Activated CD4-positive, alpha-beta T cell treated with anti-CD3 and anti-CD28 coated beads, Interleukin-2, amount 10 ng/mL, durations not matched to agents 24 days and 14 days (primary cell): ENCODE results near the gene ANKFY1. TPM values are rescaled to one million over a fixed set of nuclear protein-coding genes. Genes with fewer than 3 reads are reported as not detected.
A peak's percentile ranks its signal among the peaks of the same experiment; 100 is the strongest.

Source experiments
- DNase-seq: peaks from one replicate; pipeline ENCODE4 v3.0.0; 2022
- H3K27ac Mint-ChIP-seq: one replicate; pipeline ENCODE4 v1.8.0; 2022; ENCODE audit warnings: mild to moderate bottlenecking, mixed read lengths
- H3K27me3 Mint-ChIP-seq: one replicate; pipeline ENCODE4 v1.8.0; 2022; ENCODE audit warnings: mixed read lengths
- H3K36me3 Mint-ChIP-seq: one replicate; pipeline ENCODE4 v1.8.0; 2022; ENCODE audit warnings: low read depth, mild to moderate bottlenecking, mixed read lengths
- H3K4me1 Mint-ChIP-seq: one replicate; pipeline ENCODE4 v1.8.0; 2021; ENCODE audit warnings: mixed read lengths
- H3K4me3 Mint-ChIP-seq: one replicate; pipeline ENCODE4 v1.8.0; 2022; ENCODE audit warnings: mild to moderate bottlenecking, moderate library complexity, mixed read lengths
- H3K9me3 Mint-ChIP-seq: one replicate; pipeline ENCODE4 v1.8.0; 2021; ENCODE audit warnings: mixed read lengths
- intact Hi-C: fragments of 100-400 bp; cut with micrococcal nuclease; formaldehyde crosslinking; loops from one replicate; pipeline ENCODE4 v1.15.1; 2023
- total RNA-seq: library from RNA; stranded (reverse); gene quantifications from 2 replicates; pipeline ENCODE4 v1.2.3, GENCODE V29; 2022

ANKFY1 gene
- total RNA-seq, 1 donor from 2014 or later, result 53.1 TPM

DNA sequence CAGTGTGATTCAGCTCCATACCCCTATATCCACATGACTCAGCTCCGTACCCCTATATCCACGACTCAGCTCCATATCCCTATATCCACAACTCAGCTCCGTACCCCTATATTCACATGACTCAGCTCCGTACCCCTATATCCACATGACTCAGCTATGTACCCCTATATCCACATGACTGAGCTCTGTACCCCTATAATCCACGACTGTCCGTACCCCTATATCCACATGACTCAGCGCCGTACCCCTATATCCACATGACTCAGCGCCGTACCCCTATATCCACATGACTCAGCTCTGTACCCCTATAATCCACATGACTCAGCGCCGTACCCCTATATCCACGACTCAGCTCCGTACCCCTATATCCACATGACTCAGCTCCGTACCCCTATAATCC is 104.0 kb downstream of the ANKFY1 start:
- Mint-ChIP-seq H3K27ac (no peak overlapping the region), H3K36me3 (peaks cover 6% of the 10 kb centered on the region), H3K27me3 (no peaks in the 10 kb centered on the region), H3K4me1 (peaks cover 10% of the 10 kb centered on the region), H3K4me3 (no peak overlapping the region), H3K9me3 (no peaks in the 10 kb centered on the region)
- DNase-seq, result no peak
- intact Hi-C loops, result no loop called here

DNA sequence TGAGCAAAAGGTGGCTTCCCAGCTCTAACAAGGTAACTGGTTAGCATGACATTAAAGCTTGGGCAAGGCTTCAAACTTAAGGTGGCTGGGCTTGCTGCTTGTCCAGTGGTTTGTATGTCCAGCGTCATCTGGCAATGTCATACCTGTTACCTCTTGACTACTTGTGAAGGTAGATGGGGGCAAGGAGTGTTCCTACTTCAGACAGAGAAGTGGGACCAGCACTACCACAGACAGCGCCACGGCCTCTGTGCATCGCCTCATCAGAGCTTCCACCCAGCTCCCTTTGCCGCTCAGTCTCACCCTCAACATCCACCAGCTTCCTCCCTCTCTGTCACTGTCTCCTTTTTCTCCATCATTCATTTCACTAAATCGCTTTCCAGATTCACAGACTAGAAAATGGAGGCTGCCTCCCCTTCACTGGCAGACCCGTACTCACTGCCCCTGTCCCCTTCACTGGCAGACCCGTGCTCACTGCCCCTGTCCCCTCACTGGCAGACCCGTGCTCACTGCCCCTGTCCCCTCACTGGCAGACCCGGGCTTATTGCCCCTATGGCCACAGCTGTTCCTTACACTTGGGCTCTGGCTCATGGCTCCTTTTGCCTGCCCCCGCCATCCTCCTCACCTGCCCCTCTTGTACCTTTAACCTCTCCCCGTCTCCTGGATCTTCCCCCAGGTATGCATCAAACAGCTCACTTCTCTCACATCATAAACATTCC is 106.0 kb downstream of the ANKFY1 start:
- Mint-ChIP-seq H3K9me3 (no peaks in the 10 kb centered on the region), H3K4me1 (peaks cover 10% of the 10 kb centered on the region), H3K27me3 (no peaks in the 10 kb centered on the region), H3K4me3 (no peak overlapping the region), H3K27ac (no peak overlapping the region), H3K36me3 (peaks cover 4% of the 10 kb centered on the region)
- intact Hi-C loops, result no loop called here
- no peak for DNase-seq

DNA sequence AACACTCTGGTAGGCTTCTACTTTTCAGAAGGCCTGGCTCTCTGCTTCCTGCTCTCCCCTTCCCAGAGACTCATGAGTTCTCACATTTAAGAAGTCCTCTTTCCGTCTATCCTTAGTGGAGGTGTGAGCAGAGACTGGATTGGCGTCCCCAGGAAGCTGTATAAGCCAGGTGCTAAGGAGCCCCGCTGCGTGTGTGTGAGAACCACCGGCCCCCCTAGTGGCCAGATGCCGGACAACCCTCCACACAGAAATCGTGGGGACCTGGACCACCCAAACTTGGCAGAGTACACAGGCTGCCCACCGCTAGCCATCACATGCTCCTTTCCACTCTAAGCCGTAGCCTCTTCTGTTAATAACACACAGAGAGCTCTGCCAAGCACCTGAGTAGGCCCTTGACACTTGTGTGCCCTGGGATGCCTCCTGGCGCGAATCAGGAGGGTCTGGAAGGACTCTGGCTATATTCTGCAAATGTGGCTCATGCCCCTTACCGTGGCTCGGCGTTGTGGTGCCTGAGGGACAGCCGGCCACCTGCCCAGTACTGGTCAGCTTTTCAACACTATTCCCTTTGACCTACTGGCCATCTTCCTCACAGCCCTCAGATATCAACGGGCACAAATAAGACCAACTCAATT is 106.9 kb downstream of the ANKFY1 start:
- intact Hi-C loops, result no loop called here
- no peaks in the 10 kb centered on the region for H3K9me3 Mint-ChIP-seq
- no peak for DNase-seq
- peaks cover 9% of the 10 kb centered on the region for H3K4me1 Mint-ChIP-seq
- no peak overlapping the region for H3K4me3 Mint-ChIP-seq
- peaks cover 3% of the 10 kb centered on the region for H3K36me3 Mint-ChIP-seq
- H3K27ac Mint-ChIP-seq, result no peak overlapping the region
- H3K27me3 Mint-ChIP-seq, result no peaks in the 10 kb centered on the region

DNA sequence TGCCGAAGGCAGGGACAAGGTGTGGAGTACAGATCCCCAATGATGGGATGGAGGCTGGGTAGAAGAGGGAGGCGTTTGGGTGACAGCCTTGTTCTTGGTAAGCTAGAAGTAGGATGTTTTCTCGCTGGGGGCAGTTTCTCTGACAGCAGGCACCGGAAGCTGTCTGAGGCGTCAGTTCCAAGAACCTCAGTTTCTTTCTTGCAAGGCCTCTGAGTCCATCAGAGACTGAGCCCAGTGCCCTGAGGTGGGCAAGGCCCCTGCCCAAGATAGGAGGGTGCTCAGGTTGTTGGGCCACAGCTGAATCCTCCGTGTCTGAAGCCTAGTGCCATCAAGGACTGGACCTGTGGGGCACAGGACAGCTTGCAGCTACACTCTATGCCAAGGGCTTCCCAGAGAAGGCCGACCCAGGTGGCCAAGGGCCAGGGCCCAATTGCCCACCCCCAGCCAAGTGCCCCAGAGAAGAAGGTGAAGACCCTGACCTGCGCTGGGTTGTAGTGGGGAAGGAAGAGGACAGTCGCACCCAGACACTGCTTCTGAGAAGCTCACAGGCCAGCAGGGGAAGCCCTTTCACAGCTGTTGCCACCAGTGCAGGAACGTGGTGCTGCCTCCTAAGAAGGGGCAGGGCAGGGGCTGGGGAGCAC is 107.7 kb downstream of the ANKFY1 start:
- Mint-ChIP-seq H3K4me1 (peaks cover 4% of the 10 kb centered on the region), H3K27ac (no peak overlapping the region), H3K36me3 (peaks cover 3% of the 10 kb centered on the region), H3K27me3 (no peaks in the 10 kb centered on the region), H3K4me3 (no peak overlapping the region), H3K9me3 (no peaks in the 10 kb centered on the region)
- intact Hi-C loops, result no loop called here
- DNase-seq, result no peak

DNA sequence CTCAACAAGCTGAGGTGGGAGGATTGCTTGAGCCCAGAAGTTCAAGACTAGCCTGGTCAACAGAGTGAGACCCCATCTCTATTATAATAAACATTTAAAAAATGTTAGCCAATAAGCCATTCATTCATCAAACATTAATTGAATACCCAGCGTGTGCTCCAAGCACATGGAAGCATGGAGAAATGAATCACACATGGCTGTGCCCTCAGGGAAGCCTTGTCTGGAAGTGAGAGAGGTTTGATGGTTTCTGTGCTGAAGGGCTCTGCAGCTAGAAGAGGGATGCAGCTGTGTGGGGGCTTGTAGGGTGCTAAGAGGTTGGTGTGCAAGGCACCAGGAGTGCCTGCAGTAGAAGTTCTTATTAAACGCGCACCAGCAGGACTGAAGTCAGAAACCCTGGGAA is 109.6 kb downstream of the ANKFY1 start:
- Mint-ChIP-seq H3K36me3 (no peaks in the 10 kb centered on the region), H3K27ac (no peak overlapping the region), H3K27me3 (no peaks in the 10 kb centered on the region), H3K4me1 (peaks cover 4% of the 10 kb centered on the region), H3K9me3 (no peaks in the 10 kb centered on the region), H3K4me3 (no peak overlapping the region)
- intact Hi-C loops, result no loop called here
- DNase-seq, result no peak

DNA sequence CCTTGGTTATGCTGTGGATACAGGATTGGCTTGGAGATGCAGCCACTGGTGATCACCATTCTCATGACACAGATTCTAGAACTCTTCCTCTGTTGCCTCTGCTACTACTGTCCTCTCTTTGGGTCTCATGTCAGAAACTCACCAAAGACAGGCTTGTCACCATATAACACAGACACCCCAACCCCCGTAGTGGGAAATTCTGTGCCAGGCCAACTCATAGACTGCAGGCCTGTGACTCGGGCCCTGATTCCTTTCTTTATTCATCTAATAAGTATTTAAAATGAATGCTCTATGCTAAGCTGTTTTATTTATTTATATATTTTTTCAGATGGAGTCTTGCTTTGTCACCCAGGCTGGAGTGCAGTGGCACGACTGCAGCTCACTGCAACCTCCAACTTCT is 111.3 kb downstream of the ANKFY1 start:
- H3K36me3 Mint-ChIP-seq, result no peaks in the 10 kb centered on the region

DNA sequence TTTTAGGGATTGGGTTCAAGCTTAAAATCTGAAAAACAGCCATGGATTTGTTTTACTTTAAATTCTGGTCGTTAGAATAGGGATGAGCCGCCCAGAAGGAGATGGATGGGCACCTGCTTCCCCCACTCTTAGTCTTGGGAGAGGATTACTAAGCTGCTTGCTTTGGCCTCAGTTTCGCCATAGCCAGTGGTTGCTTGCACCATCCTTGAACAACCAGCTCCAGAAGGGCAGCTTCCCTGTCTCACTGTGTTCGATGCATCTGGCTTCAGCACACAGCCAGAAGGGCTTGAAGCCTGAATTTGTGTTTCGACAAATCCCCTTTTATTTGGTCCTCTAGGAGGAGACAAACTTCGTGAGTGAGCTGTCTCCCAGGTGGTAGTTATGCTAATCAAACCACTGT is 113.7 kb downstream of the ANKFY1 start:
- Mint-ChIP-seq H3K27me3 (no peaks in the 10 kb centered on the region), H3K36me3 (no peaks in the 10 kb centered on the region), H3K4me3 (no peak overlapping the region), H3K27ac (no peak overlapping the region), H3K4me1 (peaks cover 7% of the 10 kb centered on the region), H3K9me3 (no peaks in the 10 kb centered on the region)
- no peak for DNase-seq
- intact Hi-C loops, result no loop called here

More for the DNA sequence above, 111.3 kb downstream of the ANKFY1 start:
- Mint-ChIP-seq H3K27me3 (no peaks in the 10 kb centered on the region), H3K4me3 (no peak overlapping the region), H3K9me3 (no peaks in the 10 kb centered on the region), H3K27ac (no peak overlapping the region), H3K4me1 (peaks cover 4% of the 10 kb centered on the region)
- intact Hi-C loops, result no loop called here
- no peak for DNase-seq

DNA sequence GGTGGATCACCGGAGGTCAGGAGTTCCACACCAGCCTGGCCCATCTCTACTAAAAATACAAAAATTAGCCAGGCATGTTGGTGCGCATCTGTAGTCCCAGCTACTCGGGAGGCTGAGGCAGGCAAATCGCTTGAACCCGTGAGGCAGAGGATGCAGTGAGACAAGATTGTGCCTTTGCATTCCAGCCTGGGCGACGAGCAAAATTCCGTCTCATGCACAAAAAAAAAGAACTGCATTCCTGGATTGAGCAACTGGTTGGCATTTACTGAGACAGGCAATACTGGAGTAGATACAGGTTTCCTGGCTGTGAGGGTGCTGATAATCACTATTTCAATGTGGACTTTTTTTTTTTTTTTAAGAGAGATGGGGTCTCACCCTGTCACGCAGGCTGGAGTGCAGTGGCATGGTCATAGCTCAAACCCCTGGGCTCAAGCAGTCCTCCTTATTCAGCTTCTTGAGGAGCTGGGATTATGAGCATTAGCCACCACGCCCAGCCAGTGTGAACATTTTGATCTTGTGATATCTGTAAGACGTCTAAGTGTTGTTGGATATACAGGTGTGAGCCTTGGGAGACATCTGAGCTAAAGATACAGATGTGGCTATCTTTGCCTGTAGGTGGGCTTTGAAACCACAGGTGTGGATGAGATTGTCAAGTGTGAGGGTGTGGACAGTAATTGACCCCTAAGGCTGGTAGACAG is 115.0 kb downstream of the ANKFY1 start:
- H3K9me3 Mint-ChIP-seq, result no peaks in the 10 kb centered on the region
- H3K4me1 Mint-ChIP-seq, result peaks cover 11% of the 10 kb centered on the region
- H3K36me3 Mint-ChIP-seq, result no peaks in the 10 kb centered on the region
- no peak overlapping the region for H3K4me3 Mint-ChIP-seq
- H3K27me3 Mint-ChIP-seq, result no peaks in the 10 kb centered on the region
- no peak for DNase-seq
- intact Hi-C loops, result no loop called here
- H3K27ac Mint-ChIP-seq, result no peak overlapping the region

DNA sequence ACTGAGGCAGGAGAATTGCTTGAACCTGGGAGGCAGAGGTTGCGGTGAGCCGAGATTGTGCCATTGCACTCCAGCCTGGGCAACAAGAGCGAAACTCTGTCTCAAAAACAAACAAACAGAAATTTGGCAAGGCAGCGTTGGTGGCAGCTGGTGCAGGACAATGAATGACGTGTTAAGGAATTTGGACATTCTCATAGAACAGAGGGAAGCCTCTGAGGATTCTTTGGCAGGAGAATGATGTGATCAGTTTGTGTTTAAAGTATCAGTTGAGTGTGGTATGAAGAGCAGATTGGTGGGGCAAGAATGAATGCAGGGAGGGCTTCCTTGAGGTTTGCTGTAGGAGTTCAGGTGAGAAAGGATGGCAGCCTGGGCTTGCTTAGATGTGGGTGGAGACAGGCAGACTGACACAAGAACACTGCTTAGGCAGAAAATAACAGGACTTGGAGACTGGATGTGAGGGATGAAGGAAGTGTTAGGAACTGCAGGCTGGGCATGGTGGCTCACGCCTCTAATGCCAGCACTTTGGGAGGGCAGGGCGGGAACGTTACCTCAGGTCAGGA is 115.9 kb downstream of the ANKFY1 start:
- Mint-ChIP-seq H3K9me3 (no peaks in the 10 kb centered on the region), H3K36me3 (peaks cover 3% of the 10 kb centered on the region), H3K27me3 (no peaks in the 10 kb centered on the region), H3K27ac (no peak overlapping the region), H3K4me3 (no peak overlapping the region), H3K4me1 (peaks cover 14% of the 10 kb centered on the region)
- intact Hi-C loops, result no loop called here
- DNase-seq, result no peak

DNA sequence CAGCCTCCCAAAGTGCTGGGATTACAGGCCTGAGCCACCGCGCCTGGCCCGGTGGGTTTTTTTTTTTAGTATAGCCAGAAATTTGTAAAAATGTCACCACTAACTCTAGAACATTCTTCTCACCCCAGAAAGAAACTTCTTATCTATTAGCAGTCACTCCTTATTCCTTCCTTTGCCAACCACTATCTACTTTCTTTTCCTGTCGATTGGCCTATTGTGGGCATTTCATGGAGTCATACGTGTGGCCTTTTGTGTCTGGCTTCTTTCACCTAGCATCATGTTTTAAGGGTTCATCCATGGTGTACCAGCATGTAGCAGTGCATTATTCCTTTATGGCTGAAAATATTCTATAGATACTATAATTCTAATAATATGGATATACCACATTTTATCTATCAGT is 117.1 kb downstream of the ANKFY1 start:
- Mint-ChIP-seq H3K27ac (no peak overlapping the region), H3K36me3 (peaks cover 3% of the 10 kb centered on the region), H3K27me3 (no peaks in the 10 kb centered on the region), H3K4me1 (peaks cover 19% of the 10 kb centered on the region), H3K9me3 (no peaks in the 10 kb centered on the region), H3K4me3 (no peak overlapping the region)
- intact Hi-C loops, result no loop called here
- no peak for DNase-seq

DNA sequence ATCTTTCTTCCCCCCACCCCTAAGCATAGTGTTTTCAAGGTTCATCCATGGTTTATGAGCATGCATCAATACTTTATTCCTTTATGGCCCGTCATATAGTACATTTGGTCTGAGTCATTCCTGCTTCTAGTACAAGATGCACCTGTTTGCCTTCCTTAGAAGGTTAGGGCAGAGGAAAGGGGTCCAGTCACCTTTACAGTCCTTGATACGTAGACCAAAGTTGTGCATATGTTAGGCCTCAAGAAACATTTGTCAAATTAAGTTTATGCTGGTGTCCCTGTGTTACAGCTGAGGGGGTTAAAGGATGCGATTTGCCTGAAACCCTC is 119.4 kb downstream of the ANKFY1 start:
- Mint-ChIP-seq H3K4me3 (peak overlapping the region; percentile 99), H3K27ac (peak overlapping the region; percentile 100), H3K9me3 (no peaks in the 10 kb centered on the region), H3K36me3 (peaks cover 12% of the 10 kb centered on the region), H3K4me1 (peaks cover 37% of the 10 kb centered on the region), H3K27me3 (no peaks in the 10 kb centered on the region)
- DNase-seq, result peak; percentile 59
- intact Hi-C loops, result no loop called here

DNA sequence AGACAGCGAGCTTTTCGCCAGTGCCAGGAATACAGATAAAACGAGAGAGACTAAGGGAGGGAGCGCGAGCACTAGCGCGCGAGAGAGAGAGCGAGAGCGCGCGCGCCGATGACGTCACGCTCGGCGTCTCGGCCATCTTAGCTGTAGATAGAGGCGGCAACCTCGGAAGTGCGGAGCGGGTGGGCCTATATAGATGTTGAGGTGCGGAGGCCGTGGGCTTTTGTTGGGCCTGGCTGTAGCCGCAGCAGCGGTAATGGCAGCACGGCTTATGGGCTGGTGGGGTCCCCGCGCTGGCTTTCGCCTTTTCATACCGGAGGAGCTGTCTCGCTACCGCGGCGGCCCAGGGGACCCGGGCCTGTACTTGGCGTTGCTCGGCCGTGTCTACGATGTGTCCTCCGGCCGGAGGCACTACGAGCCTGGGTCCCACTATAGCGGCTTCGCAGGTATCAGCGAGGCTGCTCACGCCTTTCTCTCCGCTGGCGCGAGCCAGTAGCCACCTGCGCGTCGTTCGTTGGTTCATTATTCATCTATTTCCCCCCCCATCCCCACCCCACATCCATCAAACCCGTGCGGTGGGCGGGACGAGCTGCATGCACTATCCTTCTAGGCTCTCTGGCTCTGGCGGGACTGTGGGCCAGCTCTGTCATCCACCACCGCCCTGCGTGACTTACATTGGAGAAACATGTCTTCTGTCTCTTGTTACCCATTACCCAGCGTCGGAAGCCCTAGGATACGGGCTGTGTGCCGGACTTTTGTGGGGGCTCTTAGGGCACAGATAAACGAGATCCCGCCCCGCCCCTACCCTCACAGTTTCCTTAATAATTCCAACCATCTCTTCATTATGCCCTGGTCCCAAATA is 120.0 kb downstream of the ANKFY1 start:
- peak; percentile 97 for DNase-seq
- Mint-ChIP-seq H3K27me3 (no peaks in the 10 kb centered on the region), H3K27ac (peak overlapping the region; percentile 100), H3K4me1 (peaks cover 39% of the 10 kb centered on the region), H3K4me3 (peak overlapping the region; percentile 99), H3K9me3 (no peaks in the 10 kb centered on the region), H3K36me3 (peaks cover 12% of the 10 kb centered on the region)
- intact Hi-C loops, result loop anchor here (1.0 kb wide), 6 partner anchors 33 to 297 kb away; partner anchors contain the start of genes ANKFY1, CAMKK1 and NCBP3
